ENCODE measurements around the gene RCVRN. TPM values are rescaled to one million over a fixed set of nuclear protein-coding genes. Genes with fewer than 3 reads are reported as not detected.

The RCVRN gene
- polyA plus RNA-seq, 1 experiment: not detected

DNA sequence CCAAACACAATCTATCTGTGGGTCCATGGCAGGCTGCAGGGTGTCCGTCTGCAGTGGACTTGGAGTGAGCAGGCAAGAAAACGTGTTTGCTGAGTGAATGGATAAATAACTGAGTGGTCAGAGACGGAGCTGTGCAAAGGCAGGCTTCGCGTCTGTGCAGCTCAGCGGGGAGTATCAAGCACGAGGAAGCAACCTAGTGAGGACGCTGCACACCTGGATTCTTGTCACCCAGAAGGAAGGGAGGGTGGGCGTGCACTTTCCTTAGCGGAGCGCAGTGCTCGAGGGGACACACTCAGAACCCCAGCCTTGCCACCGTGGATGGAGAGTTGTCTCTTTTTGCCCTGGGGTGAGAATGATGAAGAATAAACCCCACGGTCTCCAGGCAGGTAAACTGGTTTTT lies 1.5 kb upstream of the RCVRN start:
- ChIA-PET CTCF (no interaction called here), POLR2A (no interaction called here)

DNA sequence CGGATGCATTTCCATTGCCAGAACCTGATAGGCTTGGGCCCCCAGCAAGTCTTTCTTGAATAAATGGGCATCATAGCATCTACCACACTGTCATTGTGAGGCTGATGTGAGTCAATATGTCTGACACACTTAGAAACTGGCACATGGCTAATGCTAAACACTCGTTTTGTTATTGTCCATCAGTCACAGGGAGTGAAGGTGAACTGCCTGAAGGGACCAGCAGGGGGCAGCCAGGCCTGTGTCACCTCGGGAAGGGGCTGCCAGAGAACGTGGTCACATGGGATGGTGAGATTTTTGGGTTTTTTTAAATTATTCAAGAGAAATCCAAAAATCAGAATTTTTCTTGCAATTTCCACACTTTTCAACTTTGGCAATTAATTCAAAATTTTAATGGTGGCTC lies 831 bp upstream of the RCVRN start:
- CTCF ChIA-PET: interaction anchor here (0.5 kb wide), 1 partner anchor 177 kb away, joined by 4 read pairs; no protein-coding TSS in a partner anchor
- Histone ChIP-seq H3K36me3 (ENCODE audit: control insufficient read depth, insufficient read depth, low read length) (no peaks in the 10 kb centered on the region), H3K4me3 (ENCODE audit: low read depth, low read length) (no peak overlapping the region), H3K27me3 (ENCODE audit: control insufficient read depth, insufficient read depth, low read length) (no peaks in the 10 kb centered on the region)
- POLR2A ChIA-PET: no interaction called here
- DNase-seq (ENCODE audit: low read depth): no peak
- TF ChIP-seq, protein P1, sequence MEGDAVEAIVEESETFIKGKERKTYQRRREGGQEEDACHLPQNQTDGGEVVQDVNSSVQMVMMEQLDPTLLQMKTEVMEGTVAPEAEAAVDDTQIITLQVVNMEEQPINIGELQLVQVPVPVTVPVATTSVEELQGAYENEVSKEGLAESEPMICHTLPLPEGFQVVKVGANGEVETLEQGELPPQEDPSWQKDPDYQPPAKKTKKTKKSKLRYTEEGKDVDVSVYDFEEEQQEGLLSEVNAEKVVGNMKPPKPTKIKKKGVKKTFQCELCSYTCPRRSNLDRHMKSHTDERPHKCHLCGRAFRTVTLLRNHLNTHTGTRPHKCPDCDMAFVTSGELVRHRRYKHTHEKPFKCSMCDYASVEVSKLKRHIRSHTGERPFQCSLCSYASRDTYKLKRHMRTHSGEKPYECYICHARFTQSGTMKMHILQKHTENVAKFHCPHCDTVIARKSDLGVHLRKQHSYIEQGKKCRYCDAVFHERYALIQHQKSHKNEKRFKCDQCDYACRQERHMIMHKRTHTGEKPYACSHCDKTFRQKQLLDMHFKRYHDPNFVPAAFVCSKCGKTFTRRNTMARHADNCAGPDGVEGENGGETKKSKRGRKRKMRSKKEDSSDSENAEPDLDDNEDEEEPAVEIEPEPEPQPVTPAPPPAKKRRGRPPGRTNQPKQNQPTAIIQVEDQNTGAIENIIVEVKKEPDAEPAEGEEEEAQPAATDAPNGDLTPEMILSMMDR (IDR thresholded peaks at IDR 0.05; ENCODE audit: insufficient read depth, low read depth, low read length): peak; percentile 49

More for the DNA sequence above, 1.5 kb upstream of the RCVRN start:
- no peaks in the 10 kb centered on the region for H3K27me3 ChIP-seq (ENCODE audit: control insufficient read depth, insufficient read depth, low read length)
- H3K36me3 ChIP-seq (ENCODE audit: control insufficient read depth, insufficient read depth, low read length): no peaks in the 10 kb centered on the region
- TF ChIP-seq, protein P1 (IDR thresholded peaks at IDR 0.05; ENCODE audit: insufficient read depth, low read depth, low read length): no peak
- no peak overlapping the region for H3K4me3 ChIP-seq (ENCODE audit: low read depth, low read length)
- DNase-seq (ENCODE audit: low read depth): no peak

DNA sequence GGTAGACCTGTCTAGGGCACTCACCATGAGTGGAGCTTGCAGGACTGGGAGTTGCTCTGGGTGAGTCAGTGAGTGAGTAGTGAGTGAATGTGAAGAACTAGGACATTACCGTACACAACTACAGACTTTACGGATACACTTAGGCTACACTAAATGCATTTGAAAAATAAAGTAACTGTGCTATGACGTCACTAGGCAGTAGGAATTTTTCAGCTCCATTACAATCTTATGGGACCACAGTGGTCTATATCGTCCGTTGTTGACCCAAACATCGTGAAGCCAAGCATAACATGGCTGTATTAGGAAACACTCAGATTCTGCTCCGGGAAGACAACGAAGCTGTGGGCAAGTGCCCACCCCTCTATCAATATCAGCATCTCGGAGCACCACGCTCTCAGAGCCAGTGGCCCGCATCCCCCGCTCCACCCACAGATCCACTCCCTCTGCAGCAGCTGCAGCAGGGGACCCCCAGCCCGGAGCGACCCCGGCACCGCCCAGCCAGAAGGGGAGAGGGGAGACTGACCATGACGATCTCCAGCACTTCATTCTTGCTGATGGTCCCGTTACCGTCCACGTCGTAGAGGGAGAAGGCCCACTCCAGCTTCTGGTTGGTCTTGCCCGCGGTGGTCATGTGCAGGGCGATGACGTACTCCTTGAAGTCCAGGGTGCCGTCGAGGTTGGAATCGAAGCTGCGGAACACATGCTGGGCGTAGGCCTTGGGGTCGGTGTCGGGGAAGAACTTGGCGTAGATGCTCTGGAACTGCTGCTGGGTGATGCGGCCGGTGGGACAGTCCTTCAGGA lies 594 bp downstream of the RCVRN start:
- DNase-seq (ENCODE audit: low read depth): no peak
- POLR2A ChIA-PET: no interaction called here
- TF ChIP-seq, protein P1 (IDR thresholded peaks at IDR 0.05; ENCODE audit: insufficient read depth, low read depth, low read length): no peak
- H3K27me3 ChIP-seq (ENCODE audit: control insufficient read depth, insufficient read depth, low read length): no peaks in the 10 kb centered on the region
- H3K36me3 ChIP-seq (ENCODE audit: control insufficient read depth, insufficient read depth, low read length): no peaks in the 10 kb centered on the region
- CTCF ChIA-PET: interaction anchor here (0.6 to 1.1 kb wide), 3 partner anchors 12 to 782 kb away, joined by 3 to 4 read pairs (median 3); no protein-coding TSS in a partner anchor
- H3K4me3 ChIP-seq (ENCODE audit: low read depth, low read length): no peak overlapping the region

DNA sequence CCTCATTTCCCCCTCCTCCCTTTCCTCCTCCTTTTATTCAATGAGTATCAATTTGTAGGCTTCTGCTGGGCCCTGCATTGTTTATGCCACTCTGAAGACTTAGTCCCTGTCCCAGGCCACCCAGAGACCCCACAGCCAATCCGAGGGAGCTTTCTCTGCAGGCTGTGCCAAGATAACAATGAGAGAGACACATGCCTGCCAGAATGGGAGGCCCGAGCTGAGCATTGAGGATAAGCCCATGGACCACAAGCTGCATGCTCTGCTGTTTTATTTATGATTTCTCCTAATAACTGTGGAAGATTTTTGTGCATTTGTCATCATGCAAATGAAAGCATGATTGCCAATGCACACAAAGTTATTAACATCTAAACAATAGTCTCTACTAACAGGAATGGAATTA lies 3.0 kb downstream of the RCVRN start:
- TF ChIP-seq, protein P1 (IDR thresholded peaks at IDR 0.05; ENCODE audit: insufficient read depth, low read depth, low read length): no peak
- CTCF ChIA-PET: no interaction called here
- H3K4me3 ChIP-seq (ENCODE audit: low read depth, low read length): no peak overlapping the region
- no peak for DNase-seq (ENCODE audit: low read depth)
- POLR2A ChIA-PET: no interaction called here
- no peaks in the 10 kb centered on the region for H3K36me3 ChIP-seq (ENCODE audit: control insufficient read depth, insufficient read depth, low read length)
- no peaks in the 10 kb centered on the region for H3K27me3 ChIP-seq (ENCODE audit: control insufficient read depth, insufficient read depth, low read length)

GRCh38 chr17:9900784-9901183 lies 4.3 kb downstream of the RCVRN start:
- no peak for DNase-seq (ENCODE audit: low read depth)
- TF ChIP-seq, protein P1 (IDR thresholded peaks at IDR 0.05; ENCODE audit: insufficient read depth, low read depth, low read length): no peak
- POLR2A ChIA-PET: no interaction called here
- no peak overlapping the region for H3K4me3 ChIP-seq (ENCODE audit: low read depth, low read length)
- H3K27me3 ChIP-seq (ENCODE audit: control insufficient read depth, insufficient read depth, low read length): no peaks in the 10 kb centered on the region; the same call in 1 of the 2 replicates
- CTCF ChIA-PET: interaction anchor here (1.1 to 1.4 kb wide), 4 partner anchors 11 to 28 kb away, joined by 3 to 6 read pairs (median 3); no protein-coding TSS in a partner anchor
- H3K36me3 ChIP-seq (ENCODE audit: control insufficient read depth, insufficient read depth, low read length): no peaks in the 10 kb centered on the region

Measured in BJ (cell line).